ENCODE results near the gene TTC34.
"Not testable (repeated sequence)": the region's sequence is repeated elsewhere in the genome, so short reads cannot be mapped to it uniquely, and the experiment has no call there.

Gene TTC34

GRCh38 chr1:2655598-2656434, 145.7 kb downstream of the TTC34 start:
- FAIRE-seq; DNase-seq (ENCODE audit: insufficient read length, low spot score): not testable (repeated sequence)

DNA sequence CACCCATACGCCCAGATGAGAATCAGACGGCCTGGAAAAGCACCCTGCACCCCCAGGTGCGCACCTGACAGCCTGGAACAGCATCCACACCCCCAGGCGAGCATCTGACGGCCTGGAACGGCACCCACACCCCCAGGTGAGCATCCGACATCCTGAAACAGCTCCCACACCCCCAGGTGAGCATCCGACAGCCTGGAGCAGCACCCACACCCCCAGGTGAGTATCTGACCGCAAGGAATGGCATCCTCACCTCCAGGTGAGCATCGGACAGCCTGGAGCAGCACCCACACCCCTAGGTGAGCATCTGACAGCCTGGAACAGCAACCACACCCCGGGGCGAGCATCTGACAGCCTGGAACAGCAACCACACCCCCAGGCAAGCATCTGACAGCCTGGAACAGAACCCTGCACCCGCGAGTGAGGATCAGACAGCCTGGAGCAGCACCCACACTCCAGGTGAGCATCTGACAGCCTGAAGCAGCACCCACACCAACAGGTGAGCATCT, 147.0 kb downstream of the TTC34 start:
- DNase-seq (ENCODE audit: insufficient read length, low spot score) = not testable (repeated sequence)

DNA sequence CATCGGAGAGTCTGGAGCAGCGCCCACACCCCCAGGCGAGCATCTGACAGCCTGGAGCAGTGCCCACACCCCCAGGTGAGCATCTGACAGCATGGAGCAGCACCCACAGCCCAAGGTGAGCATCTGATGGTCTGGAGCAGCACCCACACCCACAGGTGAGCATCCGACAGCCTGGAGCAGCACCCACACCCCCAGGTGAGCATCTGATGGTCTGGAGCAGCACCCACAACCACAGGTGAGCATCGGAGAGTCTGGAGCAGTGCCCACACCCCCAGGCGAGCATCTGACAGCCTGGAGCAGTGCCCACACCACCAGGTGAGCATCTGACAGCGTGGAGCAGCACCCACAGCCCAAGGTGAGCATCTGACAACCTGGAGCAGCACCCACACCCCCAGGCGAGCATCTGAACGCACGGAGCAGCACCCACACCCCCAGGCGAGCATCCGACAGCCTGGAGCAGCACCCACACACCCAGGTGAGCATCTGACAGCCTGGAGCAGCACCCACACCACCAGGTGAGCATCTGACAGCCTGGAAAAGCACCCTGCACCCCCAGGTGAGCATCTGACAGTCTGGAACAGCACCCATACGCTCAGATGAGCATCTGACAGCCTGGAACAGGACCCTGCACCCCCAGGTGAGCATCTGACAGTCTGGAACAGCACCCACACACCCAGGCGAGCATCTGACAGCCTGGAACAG, 147.6 kb downstream of the TTC34 start:
- DNase-seq (ENCODE audit: insufficient read length, low spot score); FAIRE-seq: not testable (repeated sequence)

More for the DNA sequence above, 147.0 kb downstream of the TTC34 start:
- FAIRE-seq = not testable (repeated sequence)

GRCh38 chr1:2652926-2653571, 148.4 kb downstream of the TTC34 start:
- not testable (repeated sequence) for FAIRE-seq; DNase-seq (ENCODE audit: insufficient read length, low spot score)

DNA sequence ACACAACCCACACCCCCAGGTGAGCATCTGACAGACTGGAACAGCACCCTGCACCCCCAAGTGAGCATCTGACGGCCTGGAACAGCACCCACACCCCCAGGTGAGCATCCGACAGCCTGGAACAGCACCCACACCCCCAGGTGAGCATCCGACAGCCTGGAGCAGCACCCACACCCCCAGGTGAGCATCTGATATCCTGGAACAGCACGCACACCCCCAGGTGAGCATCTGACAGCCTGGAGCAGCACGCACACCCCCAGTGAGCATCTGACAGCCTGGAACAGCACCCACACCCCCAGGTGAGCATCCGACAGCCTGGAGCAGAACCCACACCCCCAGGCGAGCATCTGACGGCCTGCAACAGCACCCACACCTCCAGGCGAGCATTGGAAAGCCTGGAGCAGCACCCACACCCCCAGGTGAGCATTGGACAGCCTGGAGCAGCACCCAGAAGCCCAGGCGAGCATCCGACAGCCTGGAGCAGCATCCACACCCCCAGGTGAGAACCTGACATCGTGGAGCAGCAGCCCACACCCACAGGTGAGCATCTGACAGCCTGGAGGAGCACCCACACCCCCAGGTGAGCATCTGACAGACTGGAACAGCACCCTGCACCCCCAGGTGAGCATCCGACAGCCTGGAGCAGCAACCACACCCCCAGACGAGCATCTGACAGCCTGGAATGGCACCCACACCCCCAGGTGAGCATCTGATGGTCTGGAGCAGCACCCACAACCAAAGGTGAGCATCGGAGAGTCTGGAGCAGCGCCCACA, 149.2 kb downstream of the TTC34 start:
- FAIRE-seq; DNase-seq (ENCODE audit: insufficient read length, low spot score): not testable (repeated sequence)

- TF ChIP-seq POLR2A (IDR thresholded peaks at IDR 0.05; ENCODE audit: low read depth, low read length) = no peak
- no peak for FAIRE-seq
- no peak for DNase-seq (ENCODE audit: insufficient read length, low spot score)
Measured at GRCh38 chr1:2650967-2651645, 150.4 kb downstream of the TTC34 start.

- no peak for TF ChIP-seq POLR2A (IDR thresholded peaks at IDR 0.05; ENCODE audit: low read depth, low read length)
- FAIRE-seq = no peak
- DNase-seq (ENCODE audit: insufficient read length, low spot score) = no peak
Measured at GRCh38 chr1:2646837-2647236, 154.7 kb downstream of the TTC34 start.

DNA sequence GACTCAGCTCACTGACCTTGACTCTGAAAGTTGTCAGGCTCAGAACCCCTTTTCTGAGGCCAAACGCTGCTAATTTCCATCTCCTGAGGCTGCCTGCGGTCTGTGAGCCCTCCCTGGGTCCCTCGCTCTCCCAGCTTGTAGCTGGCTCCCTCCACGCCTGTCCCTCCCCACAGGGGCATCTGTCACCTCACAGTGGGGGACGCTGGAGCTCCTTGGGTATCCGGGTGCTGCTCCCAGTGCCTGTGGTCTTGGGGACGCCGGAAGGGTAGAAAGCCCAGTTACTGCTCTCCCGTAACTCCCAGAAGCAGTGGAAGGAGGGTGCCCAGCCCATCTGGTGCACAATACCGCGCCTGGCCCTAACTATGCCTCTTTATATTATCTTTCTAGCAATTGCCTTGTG, 155.7 kb downstream of the TTC34 start:
- DNase-seq (ENCODE audit: insufficient read length, low spot score) (no peak), FAIRE-seq (no peak)
- no peak for TF ChIP-seq POLR2A (IDR thresholded peaks at IDR 0.05; ENCODE audit: low read depth, low read length)

DNA sequence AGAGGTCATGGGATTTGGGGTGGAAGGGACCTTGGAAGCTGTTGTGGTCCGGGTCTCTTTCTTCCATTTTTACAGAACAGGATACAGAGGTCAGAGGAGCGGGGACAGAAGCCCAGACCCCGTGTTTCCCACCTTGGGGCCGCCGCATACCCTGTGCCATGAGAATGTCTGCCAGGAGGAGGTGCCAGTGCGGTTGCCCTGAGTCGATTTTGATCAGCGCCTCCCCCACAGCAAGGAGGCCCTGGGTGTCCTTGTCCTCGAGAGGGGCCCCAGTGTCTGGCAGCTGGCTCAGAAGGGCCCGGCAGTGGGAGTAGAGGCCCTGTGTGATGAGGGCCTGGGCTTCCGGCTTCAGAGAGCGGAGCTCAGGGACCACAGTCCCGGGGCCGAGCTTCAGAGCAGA, 156.3 kb downstream of the TTC34 start:
- no peak for TF ChIP-seq POLR2A (IDR thresholded peaks at IDR 0.05; ENCODE audit: low read depth, low read length)
- DNase-seq (ENCODE audit: insufficient read length, low spot score) = no peak
- no peak for FAIRE-seq

- DNase-seq (ENCODE audit: insufficient read length, low spot score) (no peak), FAIRE-seq (no peak)
- no peak for TF ChIP-seq POLR2A (IDR thresholded peaks at IDR 0.05; ENCODE audit: low read depth, low read length)
Measured at GRCh38 chr1:2644591-2645101, 156.8 kb downstream of the TTC34 start.

GRCh38 chr1:2644171-2644570, 157.3 kb downstream of the TTC34 start:
- no peak for TF ChIP-seq POLR2A (IDR thresholded peaks at IDR 0.05; ENCODE audit: low read depth, low read length)
- FAIRE-seq = no peak
- DNase-seq (ENCODE audit: insufficient read length, low spot score) = no peak

GRCh38 chr1:2643414-2644077, 157.9 kb downstream of the TTC34 start:
- DNase-seq (ENCODE audit: insufficient read length, low spot score) = no peak
- FAIRE-seq = no peak
- no peak for TF ChIP-seq POLR2A (IDR thresholded peaks at IDR 0.05; ENCODE audit: low read depth, low read length)

All from H54 (cell line).